ENCODE measurements around the gene RTP2.
"Not testable (repeated sequence)": the region's sequence is repeated elsewhere in the genome, so short reads cannot be mapped to it uniquely, and the experiment has no call there.

Gene RTP2

DNA sequence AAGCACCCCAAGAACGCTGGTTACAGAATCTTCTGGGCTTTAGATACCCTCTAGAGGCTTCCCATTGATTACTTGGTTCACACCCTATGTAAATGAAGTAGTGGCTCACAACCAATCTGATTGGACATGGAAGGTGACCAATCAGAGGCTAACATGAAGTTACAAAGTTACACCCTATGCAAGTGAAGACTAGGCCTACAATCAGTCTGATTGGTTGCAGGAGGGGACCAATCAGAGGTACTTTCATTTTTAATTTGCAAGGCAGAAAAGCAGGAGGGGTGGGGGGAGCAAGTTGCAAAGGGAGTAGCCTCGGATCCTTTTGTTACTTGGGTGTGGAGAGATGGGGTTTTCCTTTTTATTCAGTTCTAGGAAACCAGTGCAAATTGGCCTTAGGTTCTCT lies 11.1 kb upstream of the RTP2 start:
- DNase-seq (ENCODE audit: low read depth): no peak

GRCh38 chr3:187709155-187709554 lies 6.8 kb upstream of the RTP2 start:
- DNase-seq (ENCODE audit: low read depth): no peak

DNA sequence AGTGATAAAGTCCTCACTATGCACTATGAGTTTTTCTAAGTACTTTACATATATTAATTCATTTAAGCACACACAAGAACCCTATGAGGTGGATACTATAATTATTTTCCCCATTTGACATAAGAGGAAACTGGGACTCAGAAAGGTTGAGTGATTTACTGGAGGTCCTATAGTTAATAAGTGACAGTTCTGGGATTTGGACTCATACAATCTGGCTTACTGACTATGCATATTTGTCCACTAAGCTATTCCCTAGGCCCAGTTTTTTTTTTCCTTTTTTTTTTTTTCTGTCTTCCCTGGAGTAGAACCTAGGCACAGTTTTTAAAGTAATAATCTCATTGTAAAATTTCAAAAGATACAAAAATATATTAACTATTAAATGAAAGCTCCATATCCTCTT lies 6.3 kb upstream of the RTP2 start:
- DNase-seq (ENCODE audit: low read depth): no peak

DNA sequence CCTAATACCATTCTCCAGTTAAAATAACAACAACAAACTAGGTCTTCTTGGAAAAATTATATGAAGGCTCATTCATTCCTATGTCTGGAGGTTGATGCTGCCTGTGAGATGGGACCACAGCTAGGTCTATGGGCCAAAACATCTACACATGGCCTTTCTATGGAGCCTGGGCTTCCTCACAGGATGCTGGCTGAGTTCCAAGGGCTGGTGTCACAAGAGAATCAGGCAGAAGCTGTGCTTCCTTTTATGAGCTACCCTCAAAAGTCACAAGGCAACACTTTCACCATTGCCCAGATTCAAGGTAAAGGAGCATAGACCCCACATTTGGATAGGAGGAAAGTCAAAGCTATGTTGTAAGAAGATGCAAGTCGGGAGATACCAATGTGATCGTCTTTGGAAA lies 4.6 kb upstream of the RTP2 start:
- no peak for DNase-seq (ENCODE audit: low read depth)

DNA sequence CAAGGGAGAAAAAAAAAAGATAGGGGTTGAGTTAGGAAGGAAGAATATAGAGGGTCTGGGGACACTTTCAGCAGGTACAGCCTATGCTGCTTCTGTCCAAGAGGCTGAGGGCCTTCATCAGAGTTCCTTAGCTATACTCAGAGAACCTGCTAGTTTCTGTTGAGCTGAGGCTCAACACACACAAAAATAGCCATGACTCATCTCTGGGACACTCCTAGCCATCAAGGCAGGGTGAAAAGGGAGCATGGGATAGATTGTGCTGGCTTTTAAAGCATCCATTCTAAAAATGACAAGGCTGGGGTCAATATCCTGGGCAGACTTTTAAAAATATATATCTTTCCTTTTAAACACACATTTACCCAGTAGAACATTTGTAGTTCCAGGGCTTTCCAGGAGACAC lies 2.8 kb upstream of the RTP2 start:
- DNase-seq (ENCODE audit: low read depth): no peak

DNA sequence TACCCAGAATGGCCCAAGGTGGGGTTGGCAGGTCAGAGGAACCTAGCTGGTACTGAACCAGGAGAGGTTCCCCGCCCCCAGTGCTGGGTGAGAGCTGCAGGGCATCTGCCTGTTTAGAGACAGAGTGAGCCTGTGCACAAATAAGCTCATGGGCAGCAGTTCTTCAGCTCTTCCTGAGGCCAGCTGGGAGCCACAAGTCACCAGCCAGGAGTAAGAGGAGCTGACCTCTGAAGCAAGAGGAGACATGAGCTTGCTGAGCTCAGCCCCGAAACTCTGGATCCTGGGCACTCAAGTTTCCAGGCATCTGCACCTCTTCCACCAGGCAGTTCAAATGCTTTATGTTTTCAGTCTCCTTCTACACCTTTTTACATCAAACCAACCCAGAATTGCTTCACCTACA lies 2.1 kb downstream of the RTP2 start:
- no peak for DNase-seq (ENCODE audit: low read depth)

- DNase-seq (ENCODE audit: low read depth): no peak
Measured at GRCh38 chr3:187698499-187699399, 3.6 kb downstream of the RTP2 start.

DNA sequence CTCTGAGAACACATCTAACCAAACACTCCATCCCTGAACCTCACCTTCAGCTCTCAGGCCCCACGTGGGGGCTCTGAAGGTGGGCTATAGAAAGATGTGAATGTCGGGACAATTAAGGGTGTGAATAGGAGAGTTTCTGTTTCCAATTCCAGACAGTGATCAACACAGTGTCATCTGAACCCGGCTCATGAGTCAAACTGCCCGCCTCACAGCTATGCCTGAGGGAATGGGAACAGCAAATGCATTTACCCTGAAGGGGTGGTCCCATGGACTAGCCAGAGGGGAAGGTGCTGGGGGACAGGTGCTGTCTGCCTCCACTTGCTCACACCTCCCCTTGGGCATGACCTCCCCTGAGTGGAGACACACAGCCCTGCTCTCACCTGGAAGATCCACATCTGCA lies 6.3 kb downstream of the RTP2 start:
- no peak for DNase-seq (ENCODE audit: low read depth)

GRCh38 chr3:187695449-187695848 lies 6.9 kb downstream of the RTP2 start:
- DNase-seq (ENCODE audit: low read depth): no peak

DNA sequence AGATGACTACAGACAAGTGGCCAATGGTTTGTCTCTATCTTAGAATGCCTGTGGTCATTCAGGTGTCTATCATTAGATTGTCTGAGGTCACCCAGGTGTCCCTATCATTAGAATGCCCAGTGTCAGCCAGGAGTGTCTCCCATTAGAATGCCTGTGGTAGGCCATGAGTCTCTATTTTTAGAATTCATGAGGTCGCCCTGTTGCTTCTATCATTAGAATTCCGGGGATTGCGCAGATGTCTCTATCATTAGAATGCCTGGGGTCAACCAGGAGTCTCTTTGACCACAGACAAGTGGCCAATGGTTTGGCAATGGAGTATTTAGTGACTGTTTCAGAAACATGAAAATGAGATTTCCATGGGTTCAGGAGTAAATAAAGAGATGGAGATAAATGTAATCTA lies 7.6 kb downstream of the RTP2 start:
- DNase-seq (ENCODE audit: low read depth): no peak

DNA sequence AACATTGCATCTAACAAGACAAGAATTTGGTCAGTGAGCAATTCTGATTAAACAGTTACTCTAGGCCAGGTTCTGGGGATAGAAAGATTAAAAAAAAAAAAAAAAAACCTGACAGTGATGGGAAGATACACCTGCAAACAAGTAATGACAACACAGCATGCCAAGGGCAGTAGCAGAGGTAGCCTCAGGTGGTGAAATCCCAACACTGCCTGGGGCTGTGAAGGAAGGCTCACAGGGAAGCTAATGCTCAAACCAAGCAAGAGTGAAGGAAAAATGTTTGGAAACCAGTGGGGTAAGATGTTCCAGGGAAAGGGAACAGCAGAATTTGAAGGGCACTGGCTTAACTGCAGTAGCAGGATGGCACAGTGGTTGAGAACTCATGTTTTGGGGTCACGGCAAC lies 8.9 kb downstream of the RTP2 start:
- DNase-seq (ENCODE audit: low read depth): no peak

- DNase-seq (ENCODE audit: low read depth): no peak
Measured at GRCh38 chr3:187689984-187690383, 12.4 kb downstream of the RTP2 start.

DNA sequence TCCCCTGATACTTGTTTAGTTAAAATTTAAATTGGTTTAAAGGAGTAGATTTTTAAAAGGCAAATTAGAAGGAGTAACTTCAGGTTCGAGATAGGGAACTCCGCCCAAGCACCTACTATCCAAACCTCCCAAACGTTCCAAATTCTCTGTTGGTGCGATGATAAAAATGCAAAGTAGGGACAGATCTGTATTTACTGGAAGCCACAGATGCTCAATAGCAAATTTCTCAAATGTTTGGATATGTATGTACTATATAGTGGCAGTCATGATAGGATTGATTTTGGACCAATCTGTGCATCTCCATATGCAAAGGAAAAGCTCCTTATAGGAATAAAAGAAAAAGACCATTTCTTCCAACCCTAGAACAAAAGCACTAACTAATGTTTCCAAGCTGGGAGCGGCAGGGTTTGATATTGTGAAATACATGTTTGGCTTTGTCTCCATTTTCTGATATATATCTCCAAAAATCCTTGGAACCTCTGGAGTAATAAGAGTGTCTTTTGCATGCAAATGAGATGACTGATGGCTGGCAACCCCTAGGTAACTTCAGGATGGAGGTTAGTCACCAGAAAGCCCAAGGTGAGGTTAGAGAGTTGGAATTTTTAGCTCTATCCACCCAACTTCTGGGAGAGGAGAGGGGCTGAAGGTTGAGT lies 15.6 kb downstream of the RTP2 start:
- no peak for DNase-seq (ENCODE audit: low read depth)

GRCh38 chr3:187685948-187686347 lies 16.4 kb downstream of the RTP2 start:
- DNase-seq (ENCODE audit: low read depth): no peak

- no peak for DNase-seq (ENCODE audit: low read depth)
Measured at GRCh38 chr3:187684880-187685279, 17.5 kb downstream of the RTP2 start.

DNA sequence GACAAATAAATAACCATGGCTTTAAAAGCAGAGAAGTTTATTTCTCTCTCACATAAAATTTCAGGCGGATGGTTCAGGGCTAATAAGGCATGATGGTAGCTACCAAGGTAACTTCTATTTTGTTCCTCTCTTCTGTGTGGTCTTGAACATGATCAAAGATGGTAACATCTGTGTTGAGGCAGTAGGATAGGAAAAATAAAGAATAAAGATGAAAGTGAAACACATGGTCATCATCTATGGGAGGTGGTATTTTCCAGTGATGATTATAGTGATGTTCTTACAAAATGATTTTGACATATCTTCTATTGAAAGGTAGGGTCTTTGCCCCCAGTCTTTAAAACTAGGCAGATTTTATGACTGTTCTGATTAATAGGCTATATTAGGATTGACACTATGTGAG lies 17.9 kb downstream of the RTP2 start:
- no peak for DNase-seq (ENCODE audit: low read depth)

DNA sequence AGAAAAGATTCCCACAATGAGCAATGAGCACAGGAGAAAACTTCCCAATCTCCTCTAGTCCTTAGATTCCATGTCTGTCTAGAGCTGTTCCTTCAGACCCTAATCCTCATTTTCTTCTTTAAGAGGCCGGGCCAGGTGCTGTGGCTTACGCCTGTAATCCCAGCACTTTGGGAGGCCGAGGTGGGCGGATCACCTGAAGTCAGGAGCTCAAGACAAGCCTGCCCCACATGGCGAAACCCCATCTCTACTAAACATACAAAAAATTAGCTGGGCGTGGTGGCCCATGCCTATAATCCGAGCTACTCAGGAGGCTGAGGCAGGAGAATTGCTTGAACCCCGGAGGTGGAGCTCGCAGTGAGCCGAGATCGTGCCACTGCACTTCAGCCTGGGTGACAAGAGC lies 20.6 kb downstream of the RTP2 start:
- DNase-seq (ENCODE audit: low read depth): not testable (repeated sequence)

GRCh38 chr3:187679638-187680396 lies 22.5 kb downstream of the RTP2 start:
- DNase-seq (ENCODE audit: low read depth): peak; percentile 20

DNA sequence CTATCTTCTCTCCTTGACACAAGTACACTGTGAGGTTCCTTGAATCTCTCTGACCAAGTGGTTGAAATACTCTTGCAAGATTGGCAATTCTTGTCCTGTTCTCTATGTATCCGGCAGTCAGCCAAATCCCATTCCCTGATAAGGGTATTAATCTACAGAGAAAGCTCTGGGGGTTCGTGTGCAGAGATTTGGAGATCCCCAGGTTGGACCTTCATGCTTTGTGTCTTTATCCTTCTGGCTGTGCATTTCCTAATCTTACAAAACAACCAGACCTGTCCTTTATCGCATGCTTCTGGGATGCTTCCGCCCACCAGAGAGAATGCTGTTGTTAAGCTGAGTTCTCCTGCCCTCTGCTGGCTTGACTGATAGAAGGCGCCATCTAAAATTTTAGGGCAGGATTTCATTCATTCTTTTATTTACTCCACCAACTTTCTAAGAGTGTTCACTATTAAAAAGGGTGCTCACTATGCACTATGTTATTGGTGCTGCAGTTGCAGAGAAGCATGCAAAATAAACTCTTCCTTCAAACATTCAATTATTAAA lies 23.6 kb downstream of the RTP2 start:
- no peak for DNase-seq (ENCODE audit: low read depth)

- no peak for DNase-seq (ENCODE audit: low read depth)
Measured at GRCh38 chr3:187677604-187678003, 24.8 kb downstream of the RTP2 start.

GRCh38 chr3:187673012-187673411 lies 29.3 kb downstream of the RTP2 start:
- no peak for DNase-seq (ENCODE audit: low read depth)

DNA sequence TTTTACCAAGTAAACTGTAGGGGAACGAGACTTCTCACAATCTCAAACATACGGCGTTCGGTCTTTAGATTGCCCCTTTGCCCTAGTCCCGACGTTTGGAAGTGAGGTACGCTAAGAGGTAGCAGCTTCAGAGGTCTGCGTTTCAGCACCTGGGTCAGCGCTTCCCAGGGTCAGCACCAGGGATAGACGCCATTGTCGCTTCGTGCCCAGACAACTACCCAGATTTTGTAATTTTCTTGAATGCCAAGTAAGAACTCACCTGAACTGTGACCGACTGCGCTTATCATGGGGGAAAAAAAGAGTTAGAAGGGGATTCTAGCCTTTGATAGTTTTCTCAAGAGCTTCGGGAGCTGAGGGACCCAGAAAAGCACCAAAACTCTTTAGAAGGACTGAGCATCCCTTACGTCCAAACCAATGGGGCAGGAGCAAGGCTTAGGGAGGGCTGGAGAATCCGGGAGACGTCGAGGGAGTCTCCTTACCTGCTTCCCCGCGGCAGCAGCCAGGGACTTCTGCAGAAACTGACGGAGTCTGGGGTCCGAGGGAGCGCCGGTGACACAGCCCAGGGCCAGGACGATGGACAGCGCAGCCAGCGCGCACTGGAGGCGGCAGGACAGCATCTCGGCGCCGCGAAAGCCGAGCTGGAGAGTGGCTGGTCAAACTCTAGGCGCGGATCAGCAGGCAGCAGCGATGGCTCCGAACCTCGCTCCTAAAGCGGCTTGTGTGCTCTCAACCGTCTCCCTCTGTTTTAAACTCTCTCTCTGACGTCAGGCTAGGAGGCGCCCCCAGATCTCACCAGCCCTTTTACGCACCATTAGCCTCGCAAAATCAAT lies 32.5 kb downstream of the RTP2 start, which contains the start of gene SST:
TSS of gene SST (minus strand) at position 720 of the 830 bp plus-strand sequence. CDS start at position 617, 103 bp downstream.
- DNase-seq (ENCODE audit: low read depth): no peak
